Lung (tissue), 12 donors: ENCODE data around the gene MRPL49. TPM values are rescaled to one million over a fixed set of nuclear protein-coding genes. Genes with fewer than 3 reads are reported as not detected.

Experiments
- ATAC-seq: fragments of 200-7000 bp; cut with Tn5 transposase; one replicate; pipeline ENCODE4 v1.9.1; 2020; ENCODE audit warnings: moderate number of reproducible peaks; ENCODE audit not compliant: insufficient read depth, low FRiP score
- DNase-seq, 3 donors: peaks; one replicate each; pipeline ENCODE4 v3.0.0-alpha.2; 2013 to 2017
- H3K27ac ChIP-seq, 2 donors: one replicate each; pipeline ENCODE4 v1.5.1; 2013; ENCODE audit warnings: mild to moderate bottlenecking in 2 of 2, moderate library complexity in 2 of 2, control low read depth in 1 of 2, inconsistent platforms in 1 of 2, low read depth in 1 of 2, low read length in 1 of 2
- H3K27me3 ChIP-seq, 3 donors: one replicate each; pipeline ENCODE4 v1.5.1; 2013; ENCODE audit warnings: low read length in 2 of 3; ENCODE audit not compliant: control insufficient read depth in 3 of 3, insufficient read depth in 3 of 3
- H3K36me3 ChIP-seq, 4 donors: one replicate each; pipeline ENCODE4 v1.5.1; 2013; ENCODE audit warnings: low read length in 4 of 4, mild to moderate bottlenecking in 1 of 4, moderate library complexity in 1 of 4; ENCODE audit not compliant: control insufficient read depth in 4 of 4, insufficient read depth in 4 of 4
- H3K4me1 ChIP-seq, 5 donors: one replicate each; pipeline ENCODE4 v1.5.1; 2013; ENCODE audit warnings: low read length in 5 of 5, mild to moderate bottlenecking in 2 of 5, moderate library complexity in 1 of 5; ENCODE audit not compliant: control insufficient read depth in 5 of 5, insufficient read depth in 5 of 5
- H3K4me3 ChIP-seq: one replicate; pipeline ENCODE4 v1.5.1; 2013; ENCODE audit warnings: mild to moderate bottlenecking, control low read depth, moderate library complexity
- H3K9ac ChIP-seq, 2 donors: one replicate each; pipeline ENCODE4 v1.5.1; 2013; ENCODE audit warnings: low read length in 2 of 2, control low read depth in 1 of 2; ENCODE audit not compliant: insufficient read depth in 1 of 2
- H3K9me3 ChIP-seq, 4 donors: one replicate each; pipeline ENCODE4 v1.5.1; 2013; ENCODE audit warnings: low read length in 3 of 4, mild to moderate bottlenecking in 1 of 4, moderate library complexity in 1 of 4; ENCODE audit not compliant: control insufficient read depth in 4 of 4, insufficient read depth in 3 of 4
- CTCF ChIP-seq: IDR thresholded peaks from 2 replicates; pipeline ENCODE4 v1.5.1; 2012; ENCODE audit warnings: mild to moderate bottlenecking; ENCODE audit errors: control extremely low read depth, extremely low read depth
- WGBS, 2 donors: extraction: QIAGEN DNeasy Blood & Tissue Kit; methylation state at CpG; one replicate each; pipeline ENCODE4 v1.1.7; 2013; 5-methylcytosine and 5-hydroxymethylcytosine counted together
- polyA plus RNA-seq, 2 donors: library from polyadenylated mRNA; stranded (reverse); fragments of 200-250 nt; gene quantifications; one replicate each; pipeline ENCODE4 v1.2.1, GENCODE V29; 2013
- total RNA-seq, 2 donors: library from RNA; depleted of rRNA in 1 of 2; stranded (reverse); fragments of >200 nt in 1 of 2; gene quantifications; one replicate each; pipeline ENCODE4 v1.2.1, GENCODE V29; 2014 to 2021
- donor health status: control.
- donor health status: control.
- donor health status: Bipolar disorder and iron deficiency.
- donor health status: healthy.
- donor health status: DM: yes; HTN: yes; CAD: no.

MRPL49 gene
- total and polyA plus RNA-seq, 4 donors = 26.3 to 57.2 (median 39.9) TPM

GRCh38 chr11:65086809-65087208, 35.3 kb upstream of the MRPL49 start:
- no peaks in the 10 kb centered on the region for H3K27me3 ChIP-seq
- ATAC-seq (no peak), DNase-seq (no peak)
- H3K36me3 ChIP-seq = peaks cover 4 to 41% (median 16%) of the 10 kb centered on the region in 4 donors
- no peaks in the 10 kb centered on the region for H3K9me3 ChIP-seq
- no peak overlapping the region for H3K9ac ChIP-seq
- no peak for TF ChIP-seq CTCF
- H3K4me3 ChIP-seq = no peak overlapping the region
- no peak overlapping the region for H3K27ac ChIP-seq
- WGBS, 2 donors = 93 to 94% methylated on average over 9 of the region's 9 CpGs
- H3K4me1 ChIP-seq = peaks cover 0 to 22% (median 8%) of the 10 kb centered on the region in 5 donors

- peaks cover 4 to 41% (median 16%) of the 10 kb centered on the region in 4 donors for H3K36me3 ChIP-seq
- no peaks in the 10 kb centered on the region for H3K27me3 ChIP-seq
- ATAC-seq (no peak), DNase-seq (no peak)
- no peak overlapping the region for H3K4me3 ChIP-seq
- 93 to 95% methylated on average over 11 of the region's 11 CpGs for WGBS, 2 donors
- no peak for TF ChIP-seq CTCF
- peaks cover 0 to 22% (median 8%) of the 10 kb centered on the region in 5 donors for H3K4me1 ChIP-seq
- no peak overlapping the region for H3K27ac ChIP-seq
- H3K9ac ChIP-seq = no peak overlapping the region
- no peaks in the 10 kb centered on the region for H3K9me3 ChIP-seq
Measured at GRCh38 chr11:65087216-65087615, 34.9 kb upstream of the MRPL49 start.

GRCh38 chr11:65087827-65088226, 34.3 kb upstream of the MRPL49 start:
- no peak overlapping the region for H3K27ac ChIP-seq
- DNase-seq (no peak), ATAC-seq (no peak)
- peaks cover 4 to 41% (median 16%) of the 10 kb centered on the region in 4 donors for H3K36me3 ChIP-seq
- H3K9ac ChIP-seq = no peak overlapping the region
- TF ChIP-seq CTCF = no peak
- peaks cover 0 to 19% (median 8%) of the 10 kb centered on the region in 5 donors for H3K4me1 ChIP-seq
- 96 to 97% methylated on average over 15 of the region's 15 CpGs for WGBS, 2 donors
- no peak overlapping the region for H3K4me3 ChIP-seq
- no peaks in the 10 kb centered on the region for H3K27me3 ChIP-seq
- H3K9me3 ChIP-seq = no peaks in the 10 kb centered on the region

GRCh38 chr11:65089621-65090020, 32.5 kb upstream of the MRPL49 start:
- Histone ChIP-seq H3K36me3 (peaks cover 4 to 41% (median 16%) of the 10 kb centered on the region in 4 donors), H3K9ac (no peak overlapping the region)

More at GRCh38 chr11:65089621-65090020, 32.5 kb upstream of the MRPL49 start:
- Histone ChIP-seq H3K9me3 (no peaks in the 10 kb centered on the region), H3K4me3 (no peak overlapping the region), H3K27ac (no peak overlapping the region), H3K4me1 (peaks cover 0 to 9% (median 0%) of the 10 kb centered on the region in 5 donors), H3K27me3 (no peaks in the 10 kb centered on the region)
- DNase-seq (no peak), ATAC-seq (no peak)
- 90 to 93% methylated on average over 4 of the region's 4 CpGs for WGBS, 2 donors
- no peak for TF ChIP-seq CTCF
